Stomach smooth muscle (tissue), 2 donors: ENCODE measurements around the gene PGAP3.

Experiments
- H3K27ac ChIP-seq: one replicate; pipeline ENCODE4 v1.7.0; 2013; ENCODE audit warnings: mild to moderate bottlenecking, low read length, inconsistent platforms
- H3K27me3 ChIP-seq, 2 donors: one replicate each; pipeline ENCODE4 v1.7.0; 2013; ENCODE audit warnings: low read length in 2 of 2; ENCODE audit not compliant: insufficient read depth in 2 of 2, control insufficient read depth in 1 of 2
- H3K36me3 ChIP-seq, 2 donors: one replicate each; pipeline ENCODE4 v1.7.0; 2013; ENCODE audit warnings: low read length in 2 of 2; ENCODE audit not compliant: control insufficient read depth in 2 of 2, insufficient read depth in 2 of 2
- H3K4me1 ChIP-seq: one replicate; pipeline ENCODE4 v1.7.0; 2013; ENCODE audit warnings: low read length; ENCODE audit not compliant: control insufficient read depth, insufficient read depth
- H3K4me3 ChIP-seq, 2 donors: one replicate each; pipeline ENCODE4 v1.7.0; 2013; ENCODE audit warnings: low read length in 2 of 2
- H3K9ac ChIP-seq, 2 donors: one replicate each; pipeline ENCODE4 v1.7.0; 2013; ENCODE audit warnings: low read length in 2 of 2, mild to moderate bottlenecking in 1 of 2
- H3K9me3 ChIP-seq, 2 donors: one replicate each; pipeline ENCODE4 v1.7.0; 2013; ENCODE audit warnings: low read length in 2 of 2; ENCODE audit not compliant: control insufficient read depth in 2 of 2
- donor health status: healthy.
- donor health status: Pancreatic carcinoma.

The PGAP3 gene

DNA sequence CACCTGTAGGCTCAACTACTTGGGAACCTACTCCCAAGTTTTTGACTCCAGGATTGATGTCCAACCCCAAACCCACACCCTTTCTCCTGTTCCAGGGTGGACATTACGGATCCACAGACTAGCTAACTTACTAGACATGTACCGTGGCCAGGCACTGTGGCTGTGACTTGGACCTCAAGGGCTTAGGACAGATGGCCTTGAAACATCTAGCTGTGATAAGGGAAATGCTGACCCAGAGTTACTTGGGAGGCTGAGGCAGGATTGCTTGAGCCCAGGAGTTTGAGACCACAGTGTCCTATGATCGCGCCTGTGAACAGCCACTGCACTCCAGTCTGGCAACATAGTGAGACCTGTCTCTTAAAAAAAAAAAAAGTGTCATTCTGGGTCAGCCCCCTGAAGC lies 46.8 kb downstream of the PGAP3 start:
- H3K36me3 ChIP-seq = no peaks in the 10 kb centered on the region

DNA sequence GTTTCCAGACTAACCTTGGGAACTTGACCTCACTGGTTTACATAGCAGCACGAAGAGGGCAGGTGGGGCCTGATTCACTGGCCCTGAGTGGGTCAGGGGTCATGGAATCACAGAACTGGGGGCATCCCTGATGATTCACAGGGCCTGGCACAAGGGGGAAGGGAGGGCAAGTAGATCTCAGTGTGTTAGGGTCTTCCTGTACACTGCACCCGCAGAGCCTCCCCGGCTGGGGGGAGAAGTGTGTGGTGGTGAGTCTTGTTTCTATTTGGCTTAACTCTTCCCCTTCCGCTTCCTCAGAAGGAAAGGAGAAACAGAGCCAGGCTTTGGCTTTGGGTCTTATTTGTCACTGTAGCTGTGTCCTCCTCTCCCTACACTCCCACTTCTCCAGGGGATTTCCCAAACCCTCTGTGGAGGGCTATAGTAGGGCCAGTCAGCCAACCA lies 47.2 kb downstream of the PGAP3 start:
- H3K36me3 ChIP-seq = no peaks in the 10 kb centered on the region
- no peak overlapping the region for H3K4me3 ChIP-seq
- no peaks in the 10 kb centered on the region for H3K9me3 ChIP-seq
- H3K9ac ChIP-seq = no peak overlapping the region
- no peak overlapping the region for H3K27ac ChIP-seq
- H3K4me1 ChIP-seq = peaks cover 32% of the 10 kb centered on the region
- H3K27me3 ChIP-seq = no peaks in the 10 kb centered on the region

More for the DNA sequence above, 46.8 kb downstream of the PGAP3 start:
- Histone ChIP-seq H3K27ac (no peak overlapping the region), H3K9ac (no peak overlapping the region), H3K9me3 (no peaks in the 10 kb centered on the region), H3K27me3 (no peaks in the 10 kb centered on the region), H3K4me3 (no peak overlapping the region), H3K4me1 (peaks cover 28% of the 10 kb centered on the region)

DNA sequence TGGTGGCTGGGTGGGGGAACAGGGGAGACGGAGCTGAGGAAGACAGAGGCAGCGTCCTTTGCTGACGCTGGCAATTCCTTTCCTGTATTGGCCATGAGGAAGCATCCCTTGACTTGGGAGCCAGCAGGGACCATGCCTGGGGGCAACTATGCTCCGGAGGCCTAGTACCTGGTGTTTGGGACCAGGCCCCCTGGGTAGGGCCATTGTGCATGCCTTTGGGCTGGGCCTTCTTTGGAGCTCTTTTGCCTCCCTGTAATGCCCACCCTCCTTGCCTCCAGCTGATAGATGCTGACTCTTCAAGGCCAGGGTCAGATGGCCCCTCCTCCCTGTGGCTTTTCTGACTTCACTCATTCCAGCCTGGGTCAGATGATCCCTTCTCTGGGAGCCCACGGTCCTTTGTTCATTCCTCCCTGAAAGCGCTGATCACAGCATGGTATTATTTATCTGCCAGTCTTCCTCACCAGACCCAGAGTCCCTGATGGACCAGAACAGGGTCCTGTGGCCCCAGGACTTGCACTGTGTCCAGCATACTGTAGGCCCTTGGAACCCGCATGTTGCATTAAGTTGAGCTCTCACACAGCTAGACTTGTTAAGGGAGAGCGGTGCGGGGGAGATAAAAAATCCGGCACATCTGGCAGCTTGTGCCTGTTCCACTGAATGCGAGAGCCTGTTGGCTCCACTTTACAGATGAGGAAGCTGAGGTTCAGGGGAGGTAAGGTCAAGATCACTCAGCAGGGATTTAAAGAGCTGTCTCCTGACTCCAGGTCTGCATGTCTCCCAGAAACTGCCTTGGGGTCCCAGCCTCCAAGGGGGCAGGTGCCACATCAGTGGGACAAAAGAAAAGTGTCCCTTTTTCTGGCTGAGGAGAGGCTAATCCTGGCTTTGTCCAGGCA lies 48.0 kb downstream of the PGAP3 start:
- Histone ChIP-seq H3K36me3 (no peaks in the 10 kb centered on the region), H3K9me3 (no peaks in the 10 kb centered on the region), H3K27me3 (no peaks in the 10 kb centered on the region), H3K9ac (no peak overlapping the region), H3K4me1 (peaks cover 34% of the 10 kb centered on the region), H3K27ac (no peak overlapping the region), H3K4me3 (no peak overlapping the region)

- H3K9me3 ChIP-seq = no peaks in the 10 kb centered on the region
- H3K36me3 ChIP-seq = no peaks in the 10 kb centered on the region
- H3K4me1 ChIP-seq = peaks cover 40% of the 10 kb centered on the region
- H3K4me3 ChIP-seq = no peak overlapping the region
- no peak overlapping the region for H3K27ac ChIP-seq
- no peaks in the 10 kb centered on the region for H3K27me3 ChIP-seq
- no peak overlapping the region for H3K9ac ChIP-seq
These were observed 48.8 kb downstream of the PGAP3 start for GRCh38 chr17:39639043-39639442.

- peak overlapping the region in 1 of 2 donors; percentile 99 for H3K9ac ChIP-seq
- H3K27ac ChIP-seq = no peak overlapping the region
- H3K4me3 ChIP-seq = peak overlapping the region; percentile 81 to 97
- no peaks in the 10 kb centered on the region for H3K27me3 ChIP-seq
- peaks cover 46% of the 10 kb centered on the region for H3K4me1 ChIP-seq
- no peaks in the 10 kb centered on the region for H3K36me3 ChIP-seq
- H3K9me3 ChIP-seq = no peaks in the 10 kb centered on the region
These were observed 49.5 kb downstream of the PGAP3 start for GRCh38 chr17:39638317-39638716.

GRCh38 chr17:39636927-39637736 lies 50.7 kb downstream of the PGAP3 start, which contains the start of gene STARD3:
Gene STARD3, plus strand, starts transcription at chr17:39637144. Its CDS starts 16,388 bp downstream, at chr17:39653532.
- peak within 1 kb of the TSS; percentile 99 for H3K9ac ChIP-seq
- H3K27ac ChIP-seq = peak within 1 kb of the TSS; percentile 77
- H3K4me1 ChIP-seq = peaks cover 46% of the 10 kb centered on the region

GRCh38 chr17:39636587-39636926 lies 51.3 kb downstream of the PGAP3 start:
- Histone ChIP-seq H3K36me3 (no peaks in the 10 kb centered on the region), H3K27me3 (peaks cover 0 to 6% of the 10 kb centered on the region in 2 donors), H3K4me3 (peak overlapping the region; percentile 81 to 97), H3K9me3 (no peaks in the 10 kb centered on the region), H3K9ac (peak overlapping the region; percentile 99), H3K27ac (peak overlapping the region; percentile 77), H3K4me1 (peaks cover 46% of the 10 kb centered on the region)

More at GRCh38 chr17:39636927-39637736, 50.7 kb downstream of the PGAP3 start, which contains the start of gene STARD3:
- Histone ChIP-seq H3K27me3 (peaks cover 0 to 1% of the 10 kb centered on the region in 2 donors), H3K4me3 (peak within 1 kb of the TSS; percentile 81 to 97), H3K9me3 (no peaks in the 10 kb centered on the region), H3K36me3 (no peaks in the 10 kb centered on the region)

- Histone ChIP-seq H3K9ac (peak overlapping the region in 1 of 2 donors; percentile 99), H3K9me3 (no peaks in the 10 kb centered on the region), H3K4me3 (peak overlapping the region in 1 of 2 donors; percentile 97), H3K36me3 (no peaks in the 10 kb centered on the region), H3K27ac (no peak overlapping the region), H3K27me3 (peaks cover 0 to 6% of the 10 kb centered on the region in 2 donors), H3K4me1 (peaks cover 40% of the 10 kb centered on the region)
These were observed 52.2 kb downstream of the PGAP3 start for GRCh38 chr17:39635614-39636176.

DNA sequence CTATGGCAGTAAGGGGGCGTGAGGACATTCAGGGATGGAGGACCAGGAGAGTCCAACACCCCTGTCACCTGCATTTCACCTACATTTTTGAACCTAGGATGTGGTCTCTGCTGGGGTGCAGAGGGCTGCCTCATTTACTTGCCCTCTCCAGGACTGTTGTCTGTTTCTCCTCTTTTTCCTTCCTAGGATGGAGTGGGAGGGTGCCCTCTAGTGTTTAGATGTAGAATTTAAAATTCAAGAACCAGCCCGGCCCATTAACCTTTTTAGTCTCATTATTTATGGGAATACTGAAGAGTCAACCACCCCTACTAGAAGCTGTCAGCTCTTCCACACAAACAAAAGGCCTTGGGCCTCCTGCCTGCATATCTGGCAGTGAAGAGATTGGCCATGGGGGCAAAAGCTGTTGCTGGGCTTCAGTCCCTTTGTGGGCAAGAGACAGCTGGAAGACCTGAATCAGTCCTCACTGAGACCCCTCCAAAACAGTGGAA lies 53.4 kb downstream of the PGAP3 start:
- no peak overlapping the region for H3K27ac ChIP-seq
- H3K4me1 ChIP-seq = peaks cover 38% of the 10 kb centered on the region
- H3K9me3 ChIP-seq = no peaks in the 10 kb centered on the region
- peaks cover 10 to 11% of the 10 kb centered on the region in 2 donors for H3K27me3 ChIP-seq
- H3K9ac ChIP-seq = peak overlapping the region in 1 of 2 donors; percentile 55
- no peak overlapping the region for H3K4me3 ChIP-seq
- no peaks in the 10 kb centered on the region for H3K36me3 ChIP-seq

GRCh38 chr17:39633570-39634183 lies 54.2 kb downstream of the PGAP3 start:
- Histone ChIP-seq H3K9ac (peak overlapping the region in 1 of 2 donors; percentile 13), H3K4me3 (no peak overlapping the region), H3K36me3 (no peaks in the 10 kb centered on the region), H3K27me3 (peaks cover 14 to 16% of the 10 kb centered on the region in 2 donors), H3K9me3 (no peaks in the 10 kb centered on the region), H3K4me1 (peaks cover 36% of the 10 kb centered on the region), H3K27ac (no peak overlapping the region)
